Activated CD8-positive, alpha-beta memory T cell treated with anti-CD3 and anti-CD28 coated beads for 48 hours (primary cell): ENCODE results near the gene ZFX.

Experiments used
- DNase-seq, 3 experiments: peaks; one replicate each; pipeline ENCODE4 v3.0.0-alpha.2; 2020; ENCODE audit warnings: low read depth in 2 of 3, low spot score in 2 of 3

ZFX gene

DNA sequence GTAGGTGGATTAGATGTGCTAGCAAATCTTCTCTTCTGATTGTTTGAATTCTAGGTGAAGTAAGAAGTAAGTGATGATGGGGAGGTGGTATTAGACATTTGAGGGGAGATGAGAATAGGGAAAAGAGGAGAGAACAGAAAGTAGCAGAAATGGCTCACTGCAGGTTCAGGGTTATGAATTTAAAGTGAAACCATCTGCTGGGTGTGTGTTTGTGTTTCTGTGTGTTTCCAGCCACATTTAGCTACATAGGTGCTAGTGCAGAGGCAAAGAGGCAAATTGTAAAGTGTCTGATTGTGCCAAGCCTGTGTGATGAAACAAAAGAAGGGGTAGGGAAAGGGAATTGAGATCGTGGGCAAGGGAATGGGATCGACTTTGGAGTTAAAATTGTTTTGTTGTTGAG, 50.6 kb downstream of the ZFX start:
- no peak for DNase-seq

DNA sequence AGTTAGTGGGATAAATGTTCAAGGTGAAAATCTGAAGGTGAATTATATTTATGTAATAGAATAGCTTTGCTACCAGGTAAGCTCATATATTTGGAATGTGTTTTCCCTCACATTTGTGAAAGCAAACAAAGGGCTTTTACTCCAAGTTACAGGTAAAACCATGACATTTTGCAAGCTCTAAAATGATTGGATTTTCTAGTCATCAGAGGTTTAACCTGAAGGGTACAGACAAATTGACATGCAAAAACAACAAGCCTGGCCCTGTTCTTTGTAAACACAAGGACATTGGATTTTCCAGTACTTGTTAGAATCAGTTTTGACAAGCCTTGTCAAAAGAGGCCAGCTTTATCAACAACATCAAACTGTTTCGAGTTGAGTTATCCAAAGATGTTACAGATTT, 51.7 kb downstream of the ZFX start:
- no peak for DNase-seq

DNA sequence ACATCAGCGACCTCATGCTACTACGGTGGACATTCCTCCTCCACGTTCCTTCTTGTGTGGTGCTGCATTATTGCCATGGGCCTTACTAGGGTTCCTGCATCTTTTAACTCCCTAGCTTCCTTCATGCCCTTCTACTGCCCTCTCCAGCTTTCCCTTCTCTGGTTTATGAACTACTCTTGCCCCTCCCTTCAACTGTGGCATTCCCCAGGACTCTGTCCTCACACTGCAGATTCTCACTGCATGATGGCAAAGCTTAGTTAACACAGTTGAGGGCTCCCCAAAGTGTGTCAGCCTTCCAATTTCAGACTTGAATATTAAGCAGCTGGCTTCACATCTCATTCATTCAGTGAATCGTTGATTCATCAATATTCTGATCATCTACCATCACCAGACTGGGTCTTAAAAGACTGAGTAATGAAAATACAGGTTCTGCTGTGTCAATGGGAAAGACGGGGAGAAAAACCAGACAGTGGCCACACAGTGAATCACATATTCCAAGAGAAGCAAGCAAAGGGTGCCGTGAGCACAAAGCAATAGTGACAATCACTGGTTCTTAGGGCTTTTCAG, 53.0 kb downstream of the ZFX start:
- DNase-seq, result no peak

DNA sequence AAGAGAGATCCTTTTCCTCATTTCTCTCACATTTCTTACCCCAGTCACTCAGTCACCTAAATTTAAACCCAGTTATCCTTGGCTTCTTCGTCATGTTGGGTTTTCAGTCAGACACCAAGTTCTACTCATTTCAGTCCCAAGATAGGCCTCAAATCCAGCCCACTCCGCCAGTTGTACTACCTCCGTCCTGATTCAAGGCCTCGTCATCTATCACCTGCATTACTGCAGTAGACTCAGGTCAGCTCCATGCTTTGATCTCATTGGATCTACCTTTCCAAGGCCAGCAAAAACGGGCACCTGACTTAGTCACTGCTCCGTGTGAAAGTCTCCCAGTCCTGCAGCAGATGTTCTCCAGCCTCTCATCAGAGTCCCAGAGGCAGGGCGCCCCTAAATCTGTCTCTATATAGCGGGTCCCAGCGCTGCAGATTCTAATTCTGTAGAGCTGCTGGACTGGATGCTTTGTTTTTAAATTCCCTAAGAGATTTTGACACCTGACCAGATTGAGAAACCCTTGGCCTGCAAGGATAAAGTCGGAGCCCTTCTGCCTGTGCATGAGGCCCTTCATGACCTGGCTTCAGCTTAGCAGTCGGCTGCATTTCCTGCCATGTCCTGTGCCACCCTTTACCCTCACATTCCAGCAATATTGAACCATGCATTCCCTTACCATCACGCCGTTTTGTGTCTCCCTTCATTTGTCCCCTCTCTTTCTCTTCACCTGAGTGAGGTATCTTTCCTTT, 53.7 kb downstream of the ZFX start:
- DNase-seq, result no peak

DNA sequence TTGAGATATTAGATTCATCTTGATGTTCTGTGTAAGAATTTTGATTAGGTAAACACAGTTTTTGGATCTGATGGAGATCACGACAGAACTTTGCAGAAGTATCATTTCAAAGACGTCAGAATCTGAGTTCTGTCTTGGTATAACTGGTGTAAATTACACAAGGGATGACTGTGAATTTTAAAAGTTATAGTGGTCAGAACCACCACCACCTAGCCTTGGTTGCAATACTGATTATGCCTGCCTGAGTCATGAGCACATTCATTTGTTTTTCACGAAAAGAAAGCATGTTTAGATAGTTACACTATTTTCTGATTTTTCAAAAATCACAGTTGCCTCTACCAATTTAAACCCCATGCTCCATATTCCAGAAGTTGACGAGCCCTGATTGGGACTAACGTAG, 54.8 kb downstream of the ZFX start:
- DNase-seq, result no peak

DNA sequence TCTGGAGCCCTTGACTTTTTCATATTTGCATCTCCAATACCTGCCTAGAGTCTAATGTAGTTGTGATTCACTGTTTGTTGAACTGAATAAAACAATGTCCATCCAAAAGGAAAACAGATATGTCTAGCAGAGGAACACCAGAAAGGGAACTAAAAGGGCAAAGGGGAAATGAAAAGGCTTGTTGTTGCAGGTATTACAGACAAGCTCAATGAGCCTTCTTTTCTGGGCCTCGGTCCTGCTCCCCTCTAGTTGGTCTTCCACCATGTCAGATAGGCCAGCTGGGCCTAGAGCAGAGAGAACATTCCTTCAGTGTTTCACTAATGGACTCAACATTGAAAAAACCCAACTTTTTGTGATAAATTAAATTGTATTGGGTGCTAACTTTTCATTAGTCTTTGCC, 55.4 kb downstream of the ZFX start:
- no peak for DNase-seq

DNA sequence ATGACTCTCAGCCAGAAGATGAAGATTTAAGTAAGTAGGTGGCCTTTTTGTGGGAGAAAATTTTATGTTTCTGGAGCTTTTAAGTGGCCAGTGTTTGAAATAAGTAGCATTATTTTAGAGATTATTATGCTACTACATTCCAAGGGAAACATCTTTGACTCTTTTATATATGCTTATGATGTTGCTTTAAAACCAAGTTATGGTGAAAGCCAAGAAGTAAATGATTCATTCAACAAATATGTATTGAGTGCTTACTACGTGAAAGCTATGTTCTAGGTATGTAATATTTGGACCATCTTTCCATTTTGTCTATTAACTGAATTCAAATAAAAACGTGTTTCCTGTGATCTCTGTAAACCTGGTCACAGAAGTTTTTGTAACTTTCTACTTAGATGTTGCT, 58.3 kb downstream of the ZFX start:
- DNase-seq, result no peak

DNA sequence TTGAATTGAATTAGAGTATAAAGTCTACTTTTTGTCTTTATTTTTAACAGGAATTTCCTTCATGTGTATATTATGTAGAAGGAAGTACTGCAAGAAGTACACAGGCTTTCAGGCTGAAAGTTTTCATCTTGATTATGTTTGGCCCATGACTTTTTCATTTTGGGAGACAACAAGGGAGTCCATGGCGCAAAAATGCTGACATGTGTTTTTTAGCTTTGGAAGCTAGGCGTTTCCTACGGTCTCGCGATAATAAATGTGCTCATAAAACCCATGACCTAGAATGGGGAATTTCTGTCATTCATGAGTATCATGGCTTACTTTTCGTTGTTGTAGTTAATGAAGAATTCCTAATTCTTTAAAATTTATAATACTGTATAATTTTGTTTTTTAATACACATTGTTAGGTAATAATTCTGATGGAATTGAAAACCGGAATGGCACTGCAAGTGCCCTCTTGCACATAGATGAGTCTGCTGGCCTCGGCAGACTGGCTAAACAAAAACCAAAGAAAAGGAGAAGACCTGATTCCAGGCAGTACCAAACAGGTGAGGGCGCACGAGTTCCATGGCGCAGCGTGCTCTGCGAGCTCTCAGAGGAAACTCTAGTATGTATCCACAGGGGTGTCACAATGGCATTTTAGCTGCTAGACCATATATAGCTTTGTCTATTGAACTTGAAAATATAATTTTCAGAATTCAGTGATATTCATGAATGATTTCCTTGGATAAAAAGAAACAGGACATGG, 59.1 kb downstream of the ZFX start:
- no peak for DNase-seq

DNA sequence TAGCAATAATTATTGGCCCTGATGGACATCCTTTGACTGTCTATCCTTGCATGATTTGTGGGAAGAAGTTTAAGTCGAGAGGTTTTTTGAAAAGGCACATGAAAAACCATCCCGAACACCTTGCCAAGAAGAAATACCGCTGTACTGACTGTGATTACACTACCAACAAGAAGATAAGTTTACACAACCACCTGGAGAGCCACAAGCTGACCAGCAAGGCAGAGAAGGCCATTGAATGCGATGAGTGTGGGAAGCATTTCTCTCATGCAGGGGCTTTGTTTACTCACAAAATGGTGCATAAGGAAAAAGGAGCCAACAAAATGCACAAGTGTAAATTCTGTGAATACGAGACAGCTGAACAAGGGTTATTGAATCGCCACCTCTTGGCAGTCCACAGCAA, 60.7 kb downstream of the ZFX start:
- DNase-seq, result no peak

DNA sequence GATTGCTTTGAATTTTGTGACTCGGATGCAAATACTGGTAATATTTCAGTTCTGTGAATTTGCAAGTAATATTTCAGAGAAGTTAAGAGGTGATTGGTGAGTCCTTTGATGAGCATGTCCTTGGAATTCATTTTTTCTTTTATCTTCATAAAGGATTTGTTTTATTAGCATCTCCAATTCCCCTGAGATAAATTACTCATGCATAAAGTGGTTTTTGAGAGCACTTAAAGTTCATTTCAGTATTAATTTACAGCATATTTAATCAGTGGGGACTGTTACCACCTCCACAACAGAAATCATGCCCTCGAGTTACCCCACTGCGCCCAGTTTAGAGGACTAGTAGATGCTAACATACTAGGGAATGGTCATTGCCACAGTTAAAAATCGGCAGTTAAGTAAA, 65.0 kb downstream of the ZFX start:
- DNase-seq, result no peak

DNA sequence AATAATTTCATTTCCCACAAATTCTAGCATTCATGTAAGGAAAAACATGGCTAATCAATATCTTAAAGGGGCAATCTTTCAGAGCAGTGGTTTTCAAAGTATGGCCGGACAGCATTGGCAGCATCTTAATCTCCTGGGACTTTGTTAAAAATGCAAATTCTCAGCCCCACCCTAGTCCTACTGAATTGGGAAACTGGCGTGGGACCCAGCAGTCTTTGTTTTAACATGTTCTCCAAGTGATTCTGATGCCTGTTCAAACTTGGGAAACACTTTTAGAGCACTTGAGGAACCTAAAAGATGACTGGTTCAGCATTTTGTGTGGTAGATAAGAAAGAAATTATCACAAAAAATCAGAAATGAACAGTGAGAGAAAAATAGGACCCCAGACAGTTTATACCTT, 65.7 kb downstream of the ZFX start:
- DNase-seq, result no peak

DNA sequence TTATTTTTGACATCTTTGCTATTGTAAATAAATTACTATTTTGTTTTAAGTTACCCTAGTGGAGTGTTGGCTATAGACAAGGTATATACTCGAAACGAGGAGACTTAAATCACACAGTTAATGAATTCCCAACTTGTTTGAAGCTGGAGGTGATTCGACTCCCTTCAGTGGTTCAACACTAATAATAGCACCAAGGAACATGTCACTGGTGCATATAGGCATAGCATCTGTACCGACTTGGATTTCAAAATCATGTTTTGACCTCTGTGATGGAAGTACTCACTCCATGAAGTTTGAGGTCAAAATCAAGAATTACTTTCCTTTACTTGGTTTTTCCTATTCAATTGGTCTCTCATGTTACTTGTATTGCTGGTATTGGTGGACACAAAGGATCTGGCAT, 66.5 kb downstream of the ZFX start:
- DNase-seq, result no peak

DNA sequence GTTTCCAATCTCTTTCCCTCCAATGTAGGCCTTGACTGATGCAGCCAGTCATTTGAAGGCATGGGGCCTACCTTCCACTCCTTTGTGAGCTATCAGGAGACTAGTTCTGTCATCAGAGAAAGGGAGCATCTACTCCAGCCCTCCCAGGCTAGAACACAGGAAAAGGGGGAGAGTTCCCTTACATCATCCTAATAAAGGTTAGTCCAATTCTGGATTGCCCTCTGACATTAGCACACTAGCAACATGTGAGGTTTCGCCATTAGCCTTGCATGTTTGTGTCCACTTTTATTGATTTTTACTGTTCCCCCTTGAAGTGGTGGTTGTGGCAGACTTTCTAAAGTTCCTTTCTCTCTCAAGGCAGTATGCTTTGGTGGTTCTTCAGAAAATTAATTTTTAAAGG, 67.3 kb downstream of the ZFX start:
- no peak for DNase-seq

DNA sequence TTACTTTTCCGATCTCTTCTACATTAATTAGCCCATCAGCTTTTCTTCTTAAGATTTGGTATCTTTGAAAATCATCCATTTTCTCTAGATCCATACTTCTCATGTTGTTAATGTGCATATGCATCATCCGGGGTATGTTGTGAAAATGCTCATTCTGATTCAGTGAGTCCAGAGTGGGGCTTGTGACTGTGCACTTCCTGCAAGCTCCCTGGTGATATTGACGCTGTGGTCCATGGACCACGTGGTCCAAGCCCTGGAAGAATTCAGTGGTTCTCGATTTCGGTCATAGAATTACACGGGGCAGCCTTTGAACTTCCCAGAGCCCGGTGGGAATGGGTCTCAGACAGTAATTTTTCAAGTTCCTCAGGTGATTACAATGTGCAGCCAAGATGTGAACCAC, 69.8 kb downstream of the ZFX start:
- DNase-seq, result no peak

DNA sequence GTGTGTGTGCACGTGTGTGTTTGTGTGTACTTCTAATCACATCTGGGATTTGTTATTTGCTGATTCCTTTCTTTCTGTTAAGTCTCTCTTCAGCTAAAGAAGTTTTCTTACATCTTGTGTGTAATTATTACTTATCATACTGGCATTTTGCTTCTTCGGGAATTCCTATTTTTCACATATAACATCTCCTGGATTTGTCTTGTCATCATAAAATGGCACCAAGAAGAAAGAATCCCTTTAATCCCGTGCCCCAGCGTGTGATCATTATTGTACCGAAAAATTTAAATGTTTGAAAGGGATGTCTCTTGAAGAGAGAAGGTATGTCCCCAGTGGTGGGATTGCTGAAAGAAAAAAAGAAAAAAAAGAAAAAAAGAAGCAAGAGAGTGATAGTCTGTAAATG, 72.3 kb downstream of the ZFX start:
- no peak for DNase-seq

DNA sequence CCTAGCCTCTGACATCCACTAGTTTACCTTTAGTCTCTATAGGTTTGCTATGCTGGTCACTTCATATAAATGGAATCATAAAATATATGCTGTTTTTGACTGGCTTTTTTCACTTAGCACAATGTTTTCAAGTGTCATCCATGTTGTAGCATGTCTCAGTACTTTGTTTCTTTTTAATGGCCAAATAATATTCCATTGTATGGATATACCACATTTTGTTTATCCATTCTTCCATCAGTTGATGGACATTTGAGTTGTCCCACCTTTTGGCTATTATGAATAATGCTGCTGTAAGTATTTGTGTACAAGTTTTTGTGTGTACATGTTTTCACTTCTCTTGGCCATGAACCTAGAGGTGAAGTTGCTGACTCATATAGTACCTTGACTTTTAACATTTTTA, 75.7 kb downstream of the ZFX start:
- DNase-seq, result no peak

DNA sequence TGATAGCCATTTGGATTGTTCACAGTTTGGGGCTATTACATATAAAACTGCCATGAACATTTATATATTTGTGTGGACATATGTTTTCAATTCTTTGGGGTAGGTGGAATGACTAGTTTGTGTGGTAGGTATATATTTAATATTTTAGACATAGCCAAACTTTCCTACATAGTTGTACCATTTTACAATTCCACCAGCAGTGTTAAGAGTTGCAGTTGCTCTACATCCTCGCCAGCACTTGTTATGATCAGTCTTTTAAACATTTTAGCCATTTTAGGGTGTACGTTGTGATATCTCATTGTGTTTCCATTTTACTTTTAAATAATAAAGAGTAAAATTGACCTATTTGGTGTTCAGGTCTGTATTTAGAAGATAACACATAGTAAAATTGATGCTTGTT, 76.6 kb downstream of the ZFX start:
- no peak for DNase-seq

DNA sequence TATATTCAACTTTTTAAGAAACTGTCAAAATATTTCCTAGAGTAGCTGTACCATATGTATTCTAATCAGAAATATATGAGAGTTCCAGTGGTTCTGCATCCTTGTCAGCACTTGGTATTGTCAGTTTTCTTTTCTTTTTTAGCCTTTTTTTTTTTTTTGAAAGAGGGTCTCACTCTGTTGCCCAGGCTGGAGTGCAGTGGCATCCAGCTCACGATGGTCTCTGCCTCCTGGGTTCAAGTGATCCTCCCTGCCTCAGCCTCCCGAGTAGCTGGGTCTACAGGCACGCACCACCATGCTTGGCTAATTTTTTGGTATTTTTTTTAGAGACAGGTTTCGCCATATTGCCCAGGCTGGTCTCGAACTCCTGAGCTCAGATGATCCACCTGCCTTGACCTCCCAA, 79.1 kb downstream of the ZFX start:
- no peak for DNase-seq

DNA sequence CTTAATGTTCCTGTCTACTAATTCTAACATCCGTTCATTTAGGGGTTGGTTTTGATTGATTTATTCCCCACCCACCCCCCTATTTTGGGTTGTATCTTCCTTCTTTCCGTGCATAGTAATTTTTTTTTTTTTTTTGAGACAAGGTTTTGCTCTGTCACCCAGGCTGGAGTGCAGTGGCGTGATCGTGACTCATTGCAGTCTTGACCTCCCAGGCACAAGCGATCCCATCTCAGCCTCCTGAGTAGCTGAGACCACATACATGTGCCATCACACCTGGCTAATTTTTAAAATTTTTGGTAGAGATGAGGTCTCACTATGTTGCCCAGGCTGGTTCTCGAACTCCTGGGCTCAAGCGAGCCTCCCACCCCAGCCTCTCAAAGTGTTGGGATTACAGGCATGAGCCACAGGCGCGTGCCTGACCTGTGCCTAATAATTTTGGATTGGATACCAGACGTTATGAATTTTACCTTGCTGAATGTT, 79.9 kb downstream of the ZFX start:
- DNase-seq, result no peak

DNA sequence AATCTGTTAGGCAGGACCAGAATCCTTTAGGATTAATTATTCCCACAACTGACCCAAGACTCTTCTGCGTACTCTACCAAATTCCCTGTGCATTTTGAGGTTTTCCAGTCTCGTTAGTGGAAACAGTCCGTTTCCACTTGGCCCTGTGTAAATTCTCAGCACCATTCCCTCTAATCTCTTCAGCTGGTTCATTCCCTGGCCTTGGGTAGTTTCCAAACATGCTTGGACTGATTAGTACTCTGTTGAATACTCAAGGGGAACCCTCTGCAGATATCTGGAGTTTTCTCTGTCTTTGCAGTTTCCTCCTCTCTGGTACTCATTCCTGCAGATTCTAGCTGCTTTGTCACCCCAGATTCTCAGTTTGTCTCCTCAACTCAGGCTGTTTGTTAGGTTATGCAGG, 80.4 kb downstream of the ZFX start:
- DNase-seq, result no peak

DNA sequence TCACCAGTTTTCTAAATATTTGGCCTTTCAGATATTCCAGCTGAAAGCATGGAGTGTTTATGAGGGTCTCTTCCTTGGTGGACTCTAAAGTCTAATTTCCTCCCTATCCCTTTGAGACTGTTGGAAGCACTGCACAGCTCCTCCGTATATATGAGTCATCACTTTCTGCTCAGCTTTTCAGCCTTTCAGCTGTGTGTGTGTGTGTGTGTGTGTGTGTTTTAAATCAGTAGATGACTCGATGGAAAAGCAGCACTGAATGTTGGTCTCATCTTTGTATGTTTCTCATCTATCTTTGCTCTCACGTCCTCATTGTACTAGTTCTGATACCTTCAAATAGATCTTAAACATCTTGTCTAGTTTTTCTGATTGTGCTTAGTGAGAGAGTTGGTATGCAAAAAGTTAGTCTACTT, 81.6 kb downstream of the ZFX start:
- no peak for DNase-seq

DNA sequence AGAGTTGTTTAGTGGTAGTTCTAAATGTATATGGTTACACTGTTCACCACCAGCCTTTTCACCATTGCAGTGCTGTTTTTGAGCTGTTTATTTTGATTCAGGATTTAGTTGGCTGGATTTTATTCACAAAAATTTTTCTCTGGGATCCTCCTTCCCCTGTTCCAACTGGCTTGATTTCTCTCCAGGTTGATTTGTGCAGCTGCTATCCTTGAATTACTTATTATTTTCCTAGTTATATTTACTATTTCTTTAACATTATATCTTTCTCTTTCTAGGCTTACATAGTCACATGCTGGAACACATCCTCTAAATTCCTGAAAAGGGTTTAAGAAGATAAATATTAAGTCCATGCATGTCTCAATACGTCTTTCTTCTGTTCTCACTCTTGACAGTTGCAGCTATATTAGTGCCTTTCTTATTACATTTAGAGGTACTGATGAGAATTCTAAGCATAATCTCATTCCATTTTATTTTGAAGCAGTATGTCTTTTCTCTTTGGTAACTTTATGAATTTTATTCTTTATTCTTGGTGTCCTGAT, 82.2 kb downstream of the ZFX start:
- DNase-seq, result no peak
